NCI-H460 (cell line): ENCODE data around the gene SCAF8. TPM values are rescaled to one million over a fixed set of nuclear protein-coding genes. Genes with fewer than 3 reads are reported as not detected.

Experiments
- DNase-seq: peaks from one replicate; pipeline ENCODE4 v3.0.0-alpha.2; 2016; ENCODE audit warnings: low read depth; ENCODE audit errors: extremely low read depth
- total RNA-seq: library from RNA; depleted of rRNA; stranded (reverse); fragments of >200 nt; shearing (Covaris generic); gene quantifications from 2 replicates; pipeline ENCODE4 v1.2.3, GENCODE V29; 2014

The SCAF8 gene
- total RNA-seq, 1 experiment from 2014 or later = 23.4 TPM

DNA sequence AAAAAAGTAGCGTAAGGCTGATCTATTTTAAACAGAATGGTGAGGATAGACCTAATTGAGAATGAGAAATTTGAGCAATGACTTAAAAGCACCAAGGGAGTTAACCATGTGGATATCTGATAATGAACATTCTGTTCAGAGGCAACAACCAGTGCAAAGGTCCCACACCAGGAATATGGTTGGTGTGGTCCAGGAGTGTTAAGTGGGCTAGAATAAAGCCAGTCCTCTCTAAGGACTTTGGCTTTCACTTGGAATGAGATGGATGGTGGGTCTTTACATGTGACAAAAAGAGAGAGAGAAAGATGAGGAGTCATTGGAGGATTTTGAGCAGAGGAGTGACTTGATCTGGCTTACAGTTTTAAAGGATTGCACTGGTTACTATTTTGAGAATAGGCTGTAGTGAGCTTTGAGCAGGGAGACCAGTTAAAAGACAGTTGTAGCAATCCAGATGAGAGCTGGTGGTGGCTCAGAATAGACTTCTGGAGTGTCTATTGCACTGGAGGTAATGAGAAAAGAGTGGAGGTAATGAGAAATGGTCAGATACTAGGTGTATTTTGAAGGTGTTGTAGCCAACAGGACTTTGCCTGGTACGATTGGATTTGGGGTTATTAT lies 89.8 kb downstream of the SCAF8 start:
- no peak for DNase-seq

DNA sequence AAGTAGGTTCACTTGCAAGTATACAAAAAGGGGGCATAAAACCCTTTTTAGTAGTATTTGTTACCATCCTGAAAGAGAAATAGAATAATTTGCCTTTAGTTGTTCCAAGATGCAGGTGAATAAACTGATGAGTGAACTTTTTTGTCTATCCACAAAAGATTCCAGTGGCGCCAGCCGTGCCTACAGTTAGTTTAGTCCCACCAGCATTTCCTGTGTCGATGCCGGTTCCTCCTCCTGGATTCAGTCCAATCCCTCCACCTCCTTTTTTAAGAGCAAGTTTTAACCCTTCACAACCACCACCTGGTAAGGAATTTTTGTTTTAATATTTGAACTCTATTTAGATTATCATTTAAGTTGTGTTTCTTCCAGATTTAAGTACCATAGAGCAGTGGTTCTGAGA lies 90.9 kb downstream of the SCAF8 start:
- no peak for DNase-seq

DNA sequence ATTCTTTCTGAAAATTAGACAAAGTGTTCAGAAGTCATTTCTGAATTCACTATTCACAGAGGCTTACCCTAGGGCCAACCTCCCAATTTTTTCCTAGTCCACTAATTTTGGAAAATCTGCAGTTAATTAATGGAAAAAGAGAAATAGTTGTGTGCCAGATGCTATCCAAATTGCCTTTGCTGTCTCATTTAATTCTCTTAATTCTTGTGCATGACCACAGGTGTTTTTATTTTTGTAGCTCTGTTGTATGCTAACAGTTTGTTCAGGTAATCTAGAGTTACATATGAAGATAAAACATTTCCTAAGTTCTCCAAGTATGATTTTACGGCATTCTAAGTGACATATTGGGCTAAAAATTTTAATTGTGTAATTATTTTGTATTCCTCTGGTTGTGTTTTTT lies 96.8 kb downstream of the SCAF8 start:
- no peak for DNase-seq

DNA sequence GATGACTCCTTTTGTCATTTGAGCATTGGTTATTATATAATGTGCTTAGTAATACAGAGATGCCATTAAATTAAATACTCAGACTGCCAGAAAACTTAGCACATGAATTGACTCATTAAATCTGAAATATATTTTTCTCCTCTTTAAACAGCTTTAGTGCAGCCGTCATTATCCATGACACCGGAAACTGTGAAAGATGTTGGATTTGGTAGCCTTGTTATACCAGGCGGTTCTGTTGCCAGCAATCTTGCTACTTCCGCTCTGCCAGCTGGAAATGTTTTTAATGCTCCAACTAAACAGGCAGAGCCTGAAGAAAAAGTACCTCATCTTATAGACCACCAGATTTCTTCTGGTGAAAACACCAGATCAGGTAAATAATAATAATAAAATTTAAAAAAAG lies 97.6 kb downstream of the SCAF8 start:
- no peak for DNase-seq

DNA sequence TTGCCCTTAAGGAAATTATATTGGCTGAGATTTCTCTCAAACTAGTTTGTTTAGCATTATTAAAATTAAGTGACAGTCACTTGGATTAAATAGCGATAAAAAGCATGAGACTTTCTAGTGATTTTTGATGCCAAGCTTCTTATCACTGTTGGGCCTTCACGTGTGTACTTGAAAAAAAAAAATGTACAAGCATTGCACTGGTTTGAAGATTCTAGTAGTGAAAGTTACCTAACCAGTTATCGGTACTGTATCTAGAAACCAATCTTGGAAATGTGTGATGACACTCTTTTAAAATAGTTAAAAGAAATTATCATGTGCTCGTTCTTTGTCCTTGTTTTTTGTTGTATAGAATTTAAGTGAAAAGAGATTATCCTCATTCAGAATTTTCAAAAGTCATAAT lies 102.1 kb downstream of the SCAF8 start:
- no peak for DNase-seq

DNA sequence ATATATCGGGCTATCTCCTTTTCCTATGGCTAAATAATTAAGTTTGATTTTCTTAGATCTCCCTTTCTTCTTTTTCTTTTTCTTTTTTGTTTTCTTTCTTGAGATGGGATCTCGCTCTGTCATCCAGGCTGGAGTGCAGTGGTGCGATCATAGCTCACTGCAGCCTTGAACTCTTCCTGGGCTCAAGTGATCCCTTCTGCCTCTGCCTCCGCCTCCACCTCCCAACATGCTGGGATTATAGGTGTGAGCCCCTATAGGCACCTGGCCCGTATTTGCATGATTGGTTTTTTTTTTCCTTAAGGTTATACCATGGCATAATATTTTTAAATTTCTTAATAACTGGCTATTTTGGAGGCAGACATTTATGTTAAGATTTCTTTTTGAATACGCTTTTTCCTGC lies 106.3 kb downstream of the SCAF8 start:
- DNase-seq = no peak

DNA sequence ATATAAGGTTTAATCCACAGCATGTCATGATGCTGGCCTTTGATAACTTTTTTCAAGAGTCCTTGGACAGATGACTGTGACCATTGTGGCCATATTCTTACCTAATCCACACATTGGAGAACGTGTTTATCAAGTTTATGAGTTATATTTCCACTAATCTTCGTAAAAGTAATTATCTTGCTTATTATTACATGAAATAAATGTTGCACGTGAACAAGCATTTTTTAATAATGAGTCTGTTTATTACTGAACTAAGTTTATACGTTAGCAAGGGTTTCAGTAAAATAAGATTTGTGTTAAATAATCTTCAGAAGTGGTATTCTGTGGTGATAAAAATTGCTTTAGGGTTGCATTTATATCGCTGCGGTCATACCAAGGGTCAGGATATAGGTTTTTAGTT lies 107.1 kb downstream of the SCAF8 start:
- DNase-seq = no peak

DNA sequence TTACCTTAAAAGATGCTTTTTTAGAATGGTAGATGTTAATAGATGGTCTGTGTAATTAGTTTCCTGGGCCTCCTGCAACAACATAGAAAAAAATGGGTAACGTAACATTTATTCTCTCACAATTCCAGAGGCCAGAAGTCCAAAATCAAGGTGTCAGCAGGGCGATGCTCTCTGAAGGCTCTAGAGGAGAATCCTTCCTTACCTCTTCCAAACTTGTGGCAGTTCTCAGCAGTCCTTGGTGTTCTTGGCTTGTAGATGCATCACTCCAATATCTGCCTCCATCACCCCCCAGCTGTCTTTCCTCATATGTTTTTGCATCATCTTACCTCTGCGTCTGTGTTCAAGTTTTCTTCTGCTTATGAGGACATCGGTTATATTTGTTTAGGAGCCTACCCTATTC lies 107.9 kb downstream of the SCAF8 start:
- DNase-seq = no peak

DNA sequence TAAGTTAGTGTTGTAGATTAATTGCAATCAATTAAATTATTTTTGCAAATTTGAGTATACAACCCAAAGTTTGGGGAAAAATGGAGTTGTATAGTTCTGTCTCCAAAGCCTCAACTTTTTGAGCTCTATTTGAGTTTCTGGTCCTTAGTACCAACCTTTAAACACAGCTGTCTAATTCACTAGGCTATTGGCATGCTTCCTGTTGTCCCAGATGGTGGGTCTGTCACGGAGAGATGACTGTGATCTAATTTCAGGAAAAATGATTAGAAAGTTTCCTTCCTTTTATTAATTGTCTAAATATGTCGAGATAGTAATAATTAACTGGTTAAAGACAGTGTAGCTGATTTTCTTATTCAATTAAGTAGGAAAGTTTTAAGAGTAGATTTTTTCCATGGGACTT lies 109.6 kb downstream of the SCAF8 start:
- no peak for DNase-seq

DNA sequence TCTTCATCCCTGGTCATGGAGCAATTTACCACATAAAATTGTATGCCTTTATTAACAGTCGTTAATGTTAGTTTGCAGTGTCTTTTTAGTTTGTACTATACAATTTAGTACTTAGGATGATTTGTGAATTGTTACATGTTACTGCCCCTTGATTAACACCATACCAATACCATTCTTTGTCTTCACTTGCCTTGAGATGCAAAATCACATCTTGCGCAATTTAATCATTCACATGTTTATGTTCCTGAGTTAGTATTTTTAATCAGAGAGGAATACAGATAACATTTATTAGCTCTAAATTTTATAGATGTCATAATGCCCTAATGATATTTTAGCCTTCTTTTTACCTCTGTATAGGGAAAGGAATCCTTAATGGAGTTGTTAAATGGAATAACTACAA lies 114.1 kb downstream of the SCAF8 start:
- no peak for DNase-seq

DNA sequence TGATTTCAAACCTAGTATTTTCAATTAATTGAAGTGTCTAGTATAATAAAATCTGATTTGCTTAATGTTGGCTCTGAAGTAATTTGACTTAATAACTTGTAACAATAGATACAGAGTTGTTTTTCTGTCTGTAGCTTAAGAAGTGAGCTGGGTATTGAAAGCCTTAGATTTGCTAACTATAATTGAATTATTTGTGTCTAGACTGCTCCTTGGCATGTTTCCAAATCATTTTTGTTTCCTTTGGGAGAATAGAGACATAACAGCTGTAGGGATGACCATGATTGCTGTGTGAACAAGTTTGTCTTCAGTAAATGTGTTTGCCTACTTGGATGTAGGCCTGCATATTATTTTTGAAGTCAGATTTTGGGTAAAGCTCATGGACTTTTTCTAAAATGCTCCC lies 115.4 kb downstream of the SCAF8 start:
- DNase-seq = no peak

DNA sequence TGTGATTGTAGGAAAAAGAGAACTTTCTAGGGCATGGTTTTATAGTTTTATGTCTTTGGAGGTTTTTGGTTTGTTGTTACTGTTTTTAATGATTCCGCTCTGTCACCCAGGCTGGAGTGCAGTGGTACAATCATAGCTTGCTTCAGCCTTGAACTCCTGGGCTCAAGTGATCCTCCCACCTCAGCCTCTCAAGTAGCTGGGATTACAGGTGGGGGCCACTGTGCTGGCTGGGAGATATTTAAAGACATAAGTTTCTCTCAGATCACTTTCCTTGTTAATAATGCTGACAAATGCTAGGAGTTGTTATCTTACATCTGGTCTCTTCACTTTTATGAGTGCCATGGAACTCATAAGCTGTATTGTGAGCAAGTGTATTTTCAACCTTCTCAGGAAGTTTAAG lies 116.3 kb downstream of the SCAF8 start:
- no peak for DNase-seq

DNA sequence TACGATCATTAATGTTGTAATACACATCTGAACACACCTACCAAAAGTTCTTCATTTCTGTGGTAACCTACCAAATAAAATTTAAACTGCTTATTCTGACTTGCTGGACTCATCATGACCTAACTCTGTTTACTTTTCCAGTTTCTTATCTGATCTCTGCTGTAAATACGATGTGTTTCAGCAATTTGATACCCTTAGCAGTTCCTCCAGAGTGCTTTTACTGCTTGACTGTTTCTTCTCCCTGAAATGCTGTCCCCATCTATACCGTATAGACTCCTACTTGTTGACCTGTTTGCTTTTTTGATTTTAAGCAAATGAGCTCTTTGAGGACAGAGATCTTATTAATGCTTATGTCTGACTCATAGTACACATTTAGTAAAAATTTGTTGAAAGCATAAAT lies 119.5 kb downstream of the SCAF8 start:
- no peak for DNase-seq

DNA sequence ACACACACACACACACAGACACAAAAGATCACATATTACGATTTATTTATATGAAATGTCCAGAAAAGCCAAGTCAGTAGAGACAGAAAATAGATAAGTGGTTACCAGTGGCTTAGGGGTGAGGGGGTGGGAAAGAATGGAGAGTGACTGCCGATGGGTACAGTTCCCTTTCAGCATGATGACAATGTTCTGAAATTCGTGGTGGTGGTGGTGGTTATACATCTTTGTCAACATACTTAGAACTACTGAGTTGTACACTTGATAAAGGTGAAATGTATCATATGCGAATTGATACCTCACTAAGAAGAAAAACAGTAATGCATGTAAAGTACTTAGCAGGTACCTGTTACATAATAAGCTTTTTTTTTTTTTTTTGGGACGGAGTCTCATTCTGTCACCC lies 124.3 kb downstream of the SCAF8 start:
- no peak for DNase-seq

DNA sequence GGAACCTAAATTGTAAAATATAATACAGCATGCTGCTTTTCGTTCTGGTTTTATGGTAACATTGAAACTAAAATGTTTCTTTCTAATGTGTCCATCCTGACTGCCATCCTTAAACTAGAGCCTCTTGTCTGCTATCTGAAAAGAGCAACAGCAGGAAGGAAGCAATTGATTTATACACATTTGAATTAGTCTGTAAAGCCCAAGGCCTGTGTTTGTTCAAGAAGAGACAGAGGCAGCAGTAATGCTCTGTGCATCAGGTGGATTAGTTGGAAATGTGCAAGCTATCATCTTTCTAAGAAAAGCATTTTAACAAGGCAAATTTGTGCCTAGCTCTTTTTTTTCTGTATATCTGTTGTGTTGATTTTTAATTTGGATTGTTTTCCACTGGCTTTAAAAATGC lies 128.6 kb downstream of the SCAF8 start:
- DNase-seq = no peak

DNA sequence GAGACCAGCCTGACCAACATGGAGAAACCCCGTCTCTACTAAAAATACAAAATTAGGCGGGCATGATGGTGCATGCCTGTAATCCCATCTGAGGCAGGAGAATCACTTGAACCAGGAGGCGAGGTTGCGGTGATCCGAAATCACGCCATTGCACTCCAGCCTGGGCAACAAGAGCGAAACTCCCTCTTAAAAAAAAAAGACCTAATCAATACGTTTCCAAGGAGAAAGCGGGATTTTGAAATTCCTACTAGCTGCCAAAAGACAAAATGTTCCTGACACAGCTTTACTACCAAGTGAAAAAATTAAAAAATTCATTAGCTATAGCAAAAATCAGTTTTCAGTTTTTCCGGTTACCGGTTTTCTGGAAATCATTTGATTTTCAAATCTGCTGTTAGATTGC lies 129.3 kb downstream of the SCAF8 start:
- no peak for DNase-seq

DNA sequence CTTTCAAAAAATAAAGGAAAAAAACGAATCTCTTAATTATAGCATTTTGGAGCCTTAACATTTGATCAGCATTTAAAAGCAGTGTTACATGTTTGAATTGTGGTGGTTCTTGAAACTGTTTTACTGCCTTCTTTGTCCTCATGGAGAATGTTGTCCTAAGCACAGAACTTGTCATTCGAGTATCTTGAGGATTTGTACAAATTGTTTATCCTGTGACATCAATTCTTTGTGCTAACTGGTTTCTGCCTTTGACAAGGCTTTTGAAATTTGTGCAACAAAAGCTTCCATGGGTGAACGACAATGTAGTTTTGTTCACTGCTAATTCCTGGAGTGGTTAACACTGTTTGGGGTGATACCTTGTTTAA lies 130.8 kb downstream of the SCAF8 start:
- DNase-seq = no peak

DNA sequence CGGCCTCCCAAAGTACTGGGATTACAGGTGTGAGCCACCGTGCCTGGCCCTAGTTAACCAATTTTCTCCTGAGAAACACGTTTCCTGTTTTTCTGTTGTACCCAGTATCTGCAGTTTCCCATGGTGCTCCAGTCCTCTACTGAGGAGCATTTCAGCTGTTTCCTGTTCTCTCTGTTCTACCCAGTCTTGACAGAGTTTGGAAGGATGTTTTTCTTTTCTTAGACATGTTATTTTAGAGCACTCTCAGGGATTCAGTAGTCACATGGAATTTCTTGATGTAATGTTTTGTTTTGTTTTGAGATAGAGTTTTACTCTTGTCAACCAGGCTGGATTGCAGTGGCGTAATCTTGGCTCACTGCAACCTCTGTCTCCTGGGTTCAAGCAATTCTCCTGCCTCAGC lies 132.1 kb downstream of the SCAF8 start:
- no peak for DNase-seq

DNA sequence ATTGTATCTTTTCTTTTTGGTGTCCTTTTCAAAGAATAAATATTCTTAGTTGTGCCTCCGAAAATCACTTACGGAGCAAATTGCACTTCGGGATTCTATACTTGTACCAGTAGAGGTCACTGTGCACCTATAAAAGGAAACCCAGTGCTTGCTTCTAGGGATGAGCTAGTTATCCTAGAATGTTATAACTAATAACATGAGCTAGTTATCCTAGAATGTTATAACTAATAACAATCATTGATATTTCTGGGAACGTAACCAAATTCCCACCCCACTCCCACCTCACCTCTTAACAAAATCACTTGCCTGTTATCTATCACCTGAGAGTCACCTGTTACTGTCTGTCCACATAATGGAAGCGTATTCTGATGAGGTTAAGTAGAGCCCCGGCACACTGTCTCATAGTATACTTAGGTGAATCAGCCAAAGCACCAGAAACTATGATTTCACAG lies 135.0 kb downstream of the SCAF8 start:
- peak; percentile 47 for DNase-seq

DNA sequence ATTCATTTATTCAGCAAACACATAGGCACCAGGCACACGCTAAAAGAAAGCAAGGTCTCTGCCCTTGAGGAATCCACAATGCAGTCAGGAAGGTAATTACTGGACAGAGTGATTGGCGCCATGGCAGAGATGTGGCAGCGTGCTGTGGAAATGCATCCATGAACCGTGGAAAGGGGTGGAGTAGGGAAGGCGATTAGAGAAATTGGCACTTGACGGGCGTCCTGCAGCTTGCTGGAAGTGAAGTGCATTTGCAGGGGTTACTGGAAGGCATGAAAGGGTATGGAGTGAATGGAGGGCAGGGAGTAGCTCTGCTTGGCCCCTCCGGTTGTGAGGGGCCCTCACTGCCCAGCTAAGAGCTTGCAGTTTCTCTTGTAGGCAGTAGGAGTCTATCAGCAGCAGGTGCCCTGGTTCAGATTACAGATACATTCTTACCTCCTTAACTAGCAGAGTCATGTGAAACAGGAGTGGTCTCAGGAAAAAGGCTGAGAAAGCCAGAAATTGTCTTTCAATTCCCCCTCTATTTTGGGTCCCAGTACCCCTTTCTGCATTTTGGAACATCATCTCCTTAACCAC lies 139.4 kb downstream of the SCAF8 start:
- no peak for DNase-seq

DNA sequence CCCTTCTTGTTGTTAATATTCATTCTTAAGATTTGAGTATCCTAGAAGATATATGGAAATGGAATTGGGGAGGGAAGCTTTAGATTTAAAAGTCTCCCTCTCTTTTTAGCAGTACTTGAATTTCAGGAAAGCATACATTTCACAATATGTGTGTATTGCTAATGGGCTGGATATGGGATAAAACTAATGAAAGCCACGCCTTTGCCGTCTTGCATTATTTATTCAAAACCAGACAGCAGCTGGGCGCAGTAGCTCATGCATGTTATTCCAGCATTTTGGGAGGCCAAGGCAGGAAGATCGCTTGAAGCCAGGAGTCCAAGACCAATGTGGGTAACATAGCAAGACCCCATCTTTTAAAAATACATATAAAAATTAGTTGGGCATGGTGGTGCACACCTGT lies 140.3 kb downstream of the SCAF8 start:
- DNase-seq = no peak

DNA sequence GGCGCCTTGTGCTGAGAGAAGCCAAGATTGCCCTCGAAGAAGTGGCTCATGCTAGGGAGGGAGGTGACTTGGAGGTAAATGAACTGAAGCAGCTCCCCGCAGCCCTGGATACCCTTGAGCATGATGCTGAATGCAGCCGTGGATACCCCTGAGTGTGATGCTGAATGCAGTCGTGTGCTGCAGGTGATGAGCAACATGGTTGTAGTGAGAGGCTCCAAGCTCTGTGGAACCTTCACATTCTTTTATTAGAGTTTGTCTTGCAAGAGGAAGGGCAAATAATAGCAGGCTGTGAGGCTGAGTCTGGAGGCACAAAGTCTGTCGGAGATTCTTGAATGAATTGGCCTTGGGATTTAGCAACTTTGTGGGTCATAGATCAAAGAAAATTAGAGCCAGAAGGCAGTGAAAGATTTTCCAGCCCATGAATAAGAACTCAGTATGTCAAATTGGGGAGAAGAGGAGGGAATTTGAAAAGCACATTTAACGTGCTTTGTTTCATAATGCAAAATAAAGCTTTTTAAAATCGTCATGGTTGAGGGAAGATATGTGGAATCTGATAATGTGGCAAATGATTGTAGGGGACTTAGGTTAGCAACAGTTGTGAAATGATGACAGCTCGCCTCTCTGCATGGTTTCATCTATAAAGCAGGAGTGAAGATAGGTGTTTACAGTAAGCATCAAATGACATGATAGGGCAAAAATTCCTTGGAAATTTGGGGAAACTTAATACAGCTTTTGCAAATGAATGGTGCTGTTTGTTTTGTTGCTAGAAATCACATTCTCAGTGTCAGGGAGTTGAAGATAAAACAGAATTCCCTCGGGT lies 141.8 kb downstream of the SCAF8 start:
- DNase-seq = no peak
